HCT116 (cell line): ENCODE measurements around the gene ANXA10. TPM values are rescaled to one million over a fixed set of nuclear protein-coding genes. Genes with fewer than 3 reads are reported as not detected.
A peak's percentile ranks its signal among the peaks of the same experiment; 100 is the strongest.

Source experiments
- ATAC-seq: fragments of 200-7000 bp; cut with Tn5 transposase; 2 replicates; pipeline ENCODE4 v1.9.1; 2020; ENCODE audit warnings: mild to moderate bottlenecking, moderate library complexity
- BruUV-seq: library from RNA; stranded (reverse); fragments of 400-500 nt; replicated peaks from 2 replicates; lab custom pipeline; 2021; lab: Mats Ljungman, UMichigan
- CTCF ChIA-PET: fragments of 300-600 bp; sonication (Branson Sonifier 250); formaldehyde crosslinking; loops from one replicate; lab custom pipeline; 2021; ENCODE audit warnings: antibody characterized with exemption; lab: Charles Lee
- POLR2A ChIA-PET: fragments of 300-600, 350-600 bp; sonication (Branson Sonifier 250); formaldehyde crosslinking; loops from one replicate; lab custom pipeline; 2021; ENCODE audit warnings: antibody characterized with exemption; lab: Charles Lee
- RAD21 ChIA-PET, 2 experiments: fragments of 300-600 bp; sonication (Branson Sonifier 250); formaldehyde crosslinking; loops; one replicate each; lab custom pipeline; 2023; ENCODE audit warnings: low total read pairs in 2 of 2; ENCODE audit not compliant: uncharacterized antibody in 2 of 2, unreplicated experiment in 2 of 2, low non-redundant PET in 1 of 2; lab: Charles Lee
- DNase-seq: peaks from one replicate; pipeline ENCODE4 v3.0.0-alpha.2; 2010; ENCODE audit warnings: low read depth, low spot score
- H2AFZ ChIP-seq: fragments of 200-600 bp; shearing (Covaris generic), sonication (generic); 2 replicates; pipeline ENCODE4 v1.6.1; 2017; ENCODE audit warnings: low read depth, mixed run types, mixed read lengths, antibody characterized with exemption, low read length; ENCODE audit not compliant: poor library complexity, severe bottlenecking
- H3K27ac ChIP-seq: 2 replicates; pipeline ENCODE4 v1.5.1; 2012; ENCODE audit warnings: low read depth, low read length
- H3K27me3 ChIP-seq: fragments of 200-600 bp; sonication (generic); 2 replicates; pipeline ENCODE4 v1.6.1; 2016; ENCODE audit warnings: mixed run types, low read length, mixed read lengths; ENCODE audit not compliant: insufficient read depth
- H3K36me3 ChIP-seq, 2 experiments: fragments of 200-500 bp in 1 of 2; fragments of 200-600 bp in 1 of 2; sonication (Bioruptor generic) in 1 of 2; sonication (generic) in 1 of 2; 2 replicates each; pipeline versions ENCODE4 v1.5.1 to v1.6.1; 2014 to 2016; ENCODE audit warnings: low read length in 2 of 2, inconsistent platforms in 1 of 2, mixed read lengths in 1 of 2, mixed run types in 1 of 2; ENCODE audit not compliant: insufficient read depth in 2 of 2, control insufficient read depth in 1 of 2
- H3K4me1 ChIP-seq, 2 experiments: fragments of 200-600 bp in 1 of 2; sonication (generic) in 1 of 2; 2 replicates each; pipeline versions ENCODE4 v1.5.1 to v1.6.1; 2012 to 2017; ENCODE audit warnings: low read length in 2 of 2, inconsistent platforms in 1 of 2, mild to moderate bottlenecking in 1 of 2, mixed read lengths in 1 of 2, mixed run types in 1 of 2, moderate library complexity in 1 of 2; ENCODE audit not compliant: insufficient read depth in 2 of 2, control insufficient read depth in 1 of 2
- H3K4me2 ChIP-seq: fragments of 200-600 bp; sonication (generic); 2 replicates; pipeline ENCODE4 v1.6.1; 2017; ENCODE audit warnings: mixed run types, low read length, mixed read lengths
- H3K4me3 ChIP-seq, 2 experiments: fragments of 200-600 bp in 1 of 2; sonication (generic) in 1 of 2; replicated peaks in 1 of 2; 2 replicates each; pipeline ENCODE4 v1.5.1; 2011 to 2016; ENCODE audit warnings: low read length in 2 of 2, control low read depth in 1 of 2, low read depth in 1 of 2, mild to moderate bottlenecking in 1 of 2, mixed read lengths in 1 of 2, mixed run types in 1 of 2
- H3K79me2 ChIP-seq: fragments of 200-600 bp; sonication (generic); 2 replicates; pipeline ENCODE4 v1.6.1; 2017; ENCODE audit warnings: mild to moderate bottlenecking, mixed run types, low read length, moderate library complexity, mixed read lengths; ENCODE audit not compliant: insufficient read depth
- H3K9ac ChIP-seq: fragments of 200-600 bp; sonication (generic); 2 replicates; pipeline ENCODE4 v1.6.1; 2016; ENCODE audit warnings: low read length, mixed read lengths
- H3K9me2 ChIP-seq: fragments of 200-600 bp; sonication (generic), shearing (Covaris generic); 2 replicates; pipeline ENCODE4 v1.6.1; 2017; ENCODE audit warnings: mixed run types, mild to moderate bottlenecking, moderate library complexity; ENCODE audit not compliant: insufficient read depth
- H3K9me3 ChIP-seq, 2 experiments: fragments of 200-500 bp in 1 of 2; fragments of 200-600 bp in 1 of 2; sonication (Bioruptor generic) in 1 of 2; sonication (generic) in 1 of 2; 2 replicates each; pipeline ENCODE4 v1.6.1; 2014 to 2017; ENCODE audit warnings: low read length in 2 of 2, mixed read lengths in 2 of 2, inconsistent platforms in 1 of 2, low read depth in 1 of 2, mild to moderate bottlenecking in 1 of 2, mixed run types in 1 of 2, moderate library complexity in 1 of 2; ENCODE audit not compliant: control insufficient read depth in 1 of 2, insufficient read depth in 1 of 2
- H4K20me1 ChIP-seq: fragments of 200-600 bp; sonication (generic), shearing (Covaris generic); 2 replicates; pipeline ENCODE4 v1.6.1; 2017; ENCODE audit warnings: mixed run types, mild to moderate bottlenecking, moderate library complexity; ENCODE audit not compliant: insufficient read depth
- CBX3 ChIP-seq: IDR thresholded peaks from 2 replicates; pipeline ENCODE4 v1.6.1; 2012; ENCODE audit warnings: low read depth
- CTCF ChIP-seq, 3 experiments: fragments of 200-600 bp in 1 of 3; sonication (generic) in 1 of 3; IDR thresholded peaks in 2 of 3; conservative IDR thresholded peaks in 1 of 3; 2 replicates each; pipeline ENCODE4 v1.5.1; 2012 to 2017; ENCODE audit warnings: low read depth in 2 of 3, low read length in 2 of 3, antibody characterized with exemption in 1 of 3, borderline replicate concordance in 1 of 3, control low read depth in 1 of 3, mild to moderate bottlenecking in 1 of 3, mixed read lengths in 1 of 3, mixed run types in 1 of 3, moderate library complexity in 1 of 3; ENCODE audit not compliant: insufficient read depth in 1 of 3
- EGR1 ChIP-seq: IDR thresholded peaks from 2 replicates; pipeline ENCODE4 v1.6.1; 2012; ENCODE audit warnings: low read depth
- ELF1 ChIP-seq: IDR thresholded peaks from 2 replicates; pipeline ENCODE4 v1.6.1; 2012; ENCODE audit warnings: low read depth, borderline replicate concordance
- EZH2 ChIP-seq: fragments of 200-600 bp; sonication (generic); IDR thresholded peaks from 2 replicates; pipeline ENCODE4 v1.6.1; 2017; ENCODE audit warnings: antibody characterized with exemption, mixed run types
- EZH2phosphoT487 ChIP-seq: fragments of 200-600 bp; IDR thresholded peaks from 2 replicates; pipeline ENCODE4 v1.6.1; 2018; ENCODE audit warnings: antibody characterized with exemption, borderline replicate concordance
- JUND ChIP-seq: IDR thresholded peaks from 2 replicates; pipeline ENCODE4 v1.6.1; 2012
- MAX ChIP-seq: IDR thresholded peaks from 2 replicates; pipeline ENCODE4 v1.6.1; 2012
- POLR2A ChIP-seq: IDR thresholded peaks from 2 replicates; pipeline ENCODE4 v1.7.0; 2011; ENCODE audit warnings: borderline replicate concordance; ENCODE audit not compliant: insufficient read depth, insufficient read length; ENCODE audit errors: extremely low read depth
- POLR2AphosphoS5 ChIP-seq: IDR thresholded peaks from 2 replicates; pipeline ENCODE4 v1.6.1; 2011; ENCODE audit warnings: mild to moderate bottlenecking, low read depth, low read length, moderate library complexity
- SP1 ChIP-seq: IDR thresholded peaks from 2 replicates; pipeline ENCODE4 v1.6.1; 2012; ENCODE audit warnings: low read depth
- SRF ChIP-seq: IDR thresholded peaks from 2 replicates; pipeline ENCODE4 v1.6.1; 2012; ENCODE audit warnings: low read depth
- TCF7L2 ChIP-seq: IDR thresholded peaks from 2 replicates; pipeline ENCODE4 v1.7.0; 2011; ENCODE audit warnings: borderline replicate concordance, inconsistent platforms; ENCODE audit not compliant: insufficient read depth, insufficient read length; ENCODE audit errors: extremely low read depth
- YY1 ChIP-seq: IDR thresholded peaks from 2 replicates; pipeline ENCODE4 v1.6.1; 2011; ENCODE audit warnings: low read length, low read depth, moderate library complexity, mild to moderate bottlenecking; ENCODE audit not compliant: insufficient replicate concordance; ENCODE audit errors: extremely low read depth
- ZBTB33 ChIP-seq: IDR thresholded peaks from 2 replicates; pipeline ENCODE4 v1.6.1; 2011; ENCODE audit warnings: mild to moderate bottlenecking, low read length, moderate library complexity; ENCODE audit not compliant: insufficient replicate concordance; ENCODE audit errors: extremely low read depth
- ZFX ChIP-seq: fragments of 450-650 bp; IDR thresholded peaks from 2 replicates; pipeline ENCODE4 v1.6.1; 2017
- ZNF274 ChIP-seq: fragments of 200-500 bp; sonication (Bioruptor generic); IDR thresholded peaks from 2 replicates; pipeline ENCODE4 v1.6.1; 2014; ENCODE audit warnings: mild to moderate bottlenecking, low read depth, low read length, inconsistent platforms
- intact Hi-C: fragments of 100-400 bp; cut with micrococcal nuclease; formaldehyde crosslinking; loops from 2 replicates; pipeline ENCODE4 v1.10.0; 2022
- total RNA-seq: library from RNA; stranded (reverse); gene quantifications from one replicate; pipeline ENCODE4 v1.2.1, GENCODE V29; 2021; ENCODE audit not compliant: unreplicated experiment

ANXA10 gene
- total RNA-seq, 1 experiment from 2014 or later, result 15.1 TPM

- Histone ChIP-seq H3K4me3 (no peak overlapping the region), H3K4me1 (peaks cover 14 to 19% of the 10 kb centered on the region in 2 experiments), H2AFZ (no peak overlapping the region), H4K20me1 (no peaks in the 10 kb centered on the region), H3K9me3 (no peaks in the 10 kb centered on the region), H3K27ac (peak overlapping the region; percentile 26), H3K9ac (no peak overlapping the region), H3K79me2 (no peaks in the 10 kb centered on the region), H3K9me2 (no peaks in the 10 kb centered on the region), H3K27me3 (no peaks in the 10 kb centered on the region), H3K4me2 (no peak overlapping the region), H3K36me3 (no peaks in the 10 kb centered on the region)
- RAD21 ChIA-PET, result no interaction called here
- TF ChIP-seq CTCF (IDR thresholded peaks at IDR 0.05 in 2 of 3, conservative IDR thresholded peaks at IDR 0.05 in 1 of 3; ENCODE audit: borderline replicate concordance in 1 of 3, insufficient read depth in 1 of 3, low read depth in 2 of 3, low read length in 2 of 3), result no peak
- TF ChIP-seq ZBTB33, result no peak
- no peak for TF ChIP-seq ELF1
- TF ChIP-seq EGR1, result no peak
- no peak for TF ChIP-seq YY1
- TF ChIP-seq POLR2A, result no peak
- no peak for TF ChIP-seq SP1
- TF ChIP-seq ZFX, result no peak
- no peak for TF ChIP-seq CBX3
- TF ChIP-seq MAX, result no peak
- TF ChIP-seq TCF7L2, result no peak
- TF ChIP-seq SRF, result no peak
- TF ChIP-seq EZH2phosphoT487, result no peak
- TF ChIP-seq JUND, result no peak
- TF ChIP-seq EZH2, result no peak
- no peak for TF ChIP-seq ZNF274
- TF ChIP-seq POLR2AphosphoS5, result no peak
- intact Hi-C loops, result no loop called here
- POLR2A ChIA-PET, result no interaction called here
- BruUV-seq, result no TSS peak
- DNase-seq (no peak), ATAC-seq (no peak)
- CTCF ChIA-PET, result no interaction called here
Observed at GRCh38 chr4:168141733-168142132, 49.4 kb downstream of the ANXA10 start.
